GM18870 (cell line): Measurements from ENCODE around the gene RNF13.
"Not testable (repeated sequence)": the region's sequence is repeated elsewhere in the genome, so short reads cannot be mapped to it uniquely, and the experiment has no call there.

Source experiments
- ATAC-seq: cut with Tn5 transposase; IDR thresholded peaks from one replicate; pipeline ENCODE4 v1.9.1; 2021; ENCODE audit warnings: moderate library complexity; ENCODE audit not compliant: unreplicated experiment

Gene RNF13

GRCh38 chr3:149949181-149949580 lies 136.2 kb downstream of the RNF13 start:
- no peak for ATAC-seq

- ATAC-seq: no peak
Observed at GRCh38 chr3:149954812-149955211, 141.8 kb downstream of the RNF13 start.

DNA sequence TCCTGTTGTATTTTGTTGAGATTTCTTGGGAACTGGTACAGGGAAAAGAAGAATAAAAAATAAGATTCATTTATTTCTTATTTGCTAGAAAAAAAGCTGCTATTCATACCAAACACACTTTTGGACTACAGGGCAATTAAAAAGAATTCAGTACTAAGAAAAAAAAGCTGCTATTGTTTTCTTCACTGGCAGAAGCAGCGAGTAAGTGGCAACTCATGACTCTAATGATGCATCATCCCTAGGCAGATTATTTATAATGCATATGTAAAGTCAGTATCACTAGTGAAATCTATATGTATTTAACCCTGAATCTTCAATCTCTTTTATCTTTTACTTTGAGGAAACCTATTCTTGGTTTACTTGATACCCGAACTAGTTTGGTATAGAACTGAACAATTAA lies 142.4 kb downstream of the RNF13 start:
- no peak for ATAC-seq

DNA sequence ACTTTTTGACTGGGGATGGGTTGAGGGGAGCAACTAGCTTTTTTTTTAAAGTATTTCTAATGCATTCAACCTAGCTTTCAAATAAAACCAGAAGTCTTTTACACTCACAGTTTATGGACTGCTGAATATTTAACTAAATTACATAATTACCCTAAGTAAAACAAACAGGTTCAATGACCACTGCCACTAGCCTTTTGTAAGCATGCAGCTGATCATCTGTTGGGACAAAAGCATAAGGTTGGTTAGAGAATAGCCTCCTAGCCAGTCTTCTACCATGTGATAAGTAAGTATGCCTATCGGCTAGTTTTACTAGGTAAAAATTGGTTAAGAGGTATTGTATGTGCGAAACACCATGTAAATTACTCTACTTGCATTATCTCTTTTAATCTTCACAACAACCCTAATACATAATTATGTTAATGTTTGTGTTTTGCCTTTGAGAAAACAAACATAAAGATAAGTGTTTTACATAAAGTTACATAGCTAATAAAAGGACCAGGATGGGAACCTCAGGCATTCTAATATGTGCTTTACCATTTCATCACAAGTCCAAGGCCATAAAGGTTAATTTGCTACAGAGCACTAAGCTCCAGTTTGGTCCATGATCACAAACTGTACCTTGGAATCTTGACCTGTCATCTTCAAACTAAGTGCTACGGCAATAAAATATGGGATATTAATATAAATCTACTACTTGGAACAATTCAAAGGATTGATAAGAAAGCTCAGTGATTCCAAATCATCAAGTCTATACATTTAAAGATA lies 144.5 kb downstream of the RNF13 start:
- ATAC-seq: no peak

- no peak for ATAC-seq
Observed at GRCh38 chr3:149958171-149958796, 145.3 kb downstream of the RNF13 start.

GRCh38 chr3:149959443-149959842 lies 146.4 kb downstream of the RNF13 start:
- ATAC-seq: no peak

DNA sequence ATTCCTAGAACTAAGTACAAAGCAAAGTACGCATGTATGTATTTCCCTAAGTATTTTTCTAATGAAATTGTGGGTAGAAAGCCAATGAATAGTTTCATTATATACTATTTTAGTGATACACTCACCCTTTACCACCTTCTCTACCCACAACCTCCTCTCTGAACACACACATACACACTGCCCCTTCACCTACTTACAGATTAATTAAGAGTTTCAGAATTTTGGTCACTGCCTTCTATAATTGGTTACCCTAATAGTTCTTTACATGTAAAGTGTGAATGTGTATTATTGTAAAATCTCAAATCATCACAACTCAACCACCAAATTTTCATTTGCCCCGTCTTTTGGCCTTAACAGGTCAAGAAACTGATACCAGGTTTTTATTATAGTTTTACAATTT lies 150.5 kb downstream of the RNF13 start:
- ATAC-seq: no peak

DNA sequence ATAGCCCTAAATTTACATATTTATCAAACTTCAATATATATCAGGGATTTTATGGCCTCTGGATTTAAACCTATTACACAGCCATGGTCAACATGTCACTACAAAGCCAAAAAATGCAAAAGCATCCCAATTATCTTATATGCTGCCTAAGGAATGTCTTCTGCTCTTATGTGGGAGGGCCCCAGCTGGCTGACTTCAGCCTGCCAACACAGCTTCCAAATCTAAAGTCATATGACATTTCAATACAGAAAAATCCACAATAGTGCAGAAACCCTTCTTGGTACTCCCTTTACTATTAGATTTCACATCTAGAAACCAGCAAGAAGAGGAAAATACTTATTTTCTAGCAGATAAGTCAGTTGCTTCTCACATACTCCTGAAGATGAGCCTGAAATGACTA lies 151.3 kb downstream of the RNF13 start:
- no peak for ATAC-seq

DNA sequence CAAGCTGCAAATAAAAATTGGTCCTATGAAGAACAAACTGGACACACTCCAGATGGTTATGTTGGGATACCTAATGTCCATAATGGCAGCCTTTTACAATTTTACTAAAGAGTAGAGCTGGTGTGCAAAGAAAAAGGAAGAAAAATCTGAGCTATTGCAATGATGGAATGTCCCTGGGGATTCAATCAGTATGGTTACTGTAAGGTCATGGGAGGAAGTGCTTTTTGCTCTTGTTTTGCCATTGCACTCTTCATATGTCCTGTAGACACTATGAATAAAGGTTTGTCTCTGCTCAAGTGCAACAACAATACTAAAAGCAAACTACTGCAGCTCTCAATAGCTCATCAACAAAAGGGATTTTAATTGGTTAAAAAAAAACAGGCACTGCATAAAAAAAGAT lies 152.3 kb downstream of the RNF13 start:
- no peak for ATAC-seq

DNA sequence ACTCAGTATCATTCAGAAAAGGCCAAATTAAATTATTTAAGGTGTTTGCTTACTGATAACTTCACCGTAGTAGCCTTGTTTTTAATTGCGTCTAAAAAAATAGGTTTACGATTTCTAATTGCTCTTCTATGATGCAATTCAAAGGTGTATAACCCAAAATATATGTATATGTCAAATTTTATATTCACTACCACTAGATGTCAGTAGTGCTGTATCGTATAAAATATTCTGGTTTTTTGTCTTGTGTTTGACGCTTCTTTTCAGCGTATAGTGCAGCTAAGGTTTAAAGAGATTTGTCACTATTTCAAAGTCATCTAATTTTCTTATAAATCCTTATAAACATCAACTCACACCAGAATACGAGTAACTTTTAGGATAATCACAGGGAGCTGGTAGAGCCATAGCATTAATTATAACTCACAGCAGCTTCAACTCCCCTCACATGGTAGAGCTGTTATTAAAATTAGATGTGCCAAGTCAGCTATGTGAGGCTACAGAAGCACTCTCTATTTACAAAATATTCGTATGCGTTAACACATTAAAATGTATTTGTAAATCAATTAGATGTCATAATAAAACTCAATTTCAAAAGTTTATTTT lies 154.2 kb downstream of the RNF13 start:
- ATAC-seq: no peak

DNA sequence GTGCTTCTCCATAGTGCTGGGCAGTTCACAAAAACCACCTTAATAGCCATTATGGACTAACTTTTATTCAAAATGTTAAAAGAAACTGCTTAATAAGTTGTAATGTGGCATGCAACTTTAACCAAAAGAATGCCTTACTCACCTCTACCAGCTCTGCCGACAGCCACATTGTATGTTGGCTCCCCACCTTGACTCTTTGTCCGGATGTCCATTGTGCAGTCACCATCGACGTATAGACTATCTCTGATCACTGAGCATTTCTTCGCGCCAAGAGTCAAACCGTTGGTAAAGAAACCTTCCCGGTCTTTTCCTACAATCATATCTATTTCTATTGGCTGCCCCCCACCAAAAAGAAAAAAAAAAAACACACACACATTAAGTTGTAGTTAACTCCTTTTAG lies 155.2 kb downstream of the RNF13 start:
- no peak for ATAC-seq

- ATAC-seq: no peak
Observed at GRCh38 chr3:149969110-149969939, 156.3 kb downstream of the RNF13 start.

DNA sequence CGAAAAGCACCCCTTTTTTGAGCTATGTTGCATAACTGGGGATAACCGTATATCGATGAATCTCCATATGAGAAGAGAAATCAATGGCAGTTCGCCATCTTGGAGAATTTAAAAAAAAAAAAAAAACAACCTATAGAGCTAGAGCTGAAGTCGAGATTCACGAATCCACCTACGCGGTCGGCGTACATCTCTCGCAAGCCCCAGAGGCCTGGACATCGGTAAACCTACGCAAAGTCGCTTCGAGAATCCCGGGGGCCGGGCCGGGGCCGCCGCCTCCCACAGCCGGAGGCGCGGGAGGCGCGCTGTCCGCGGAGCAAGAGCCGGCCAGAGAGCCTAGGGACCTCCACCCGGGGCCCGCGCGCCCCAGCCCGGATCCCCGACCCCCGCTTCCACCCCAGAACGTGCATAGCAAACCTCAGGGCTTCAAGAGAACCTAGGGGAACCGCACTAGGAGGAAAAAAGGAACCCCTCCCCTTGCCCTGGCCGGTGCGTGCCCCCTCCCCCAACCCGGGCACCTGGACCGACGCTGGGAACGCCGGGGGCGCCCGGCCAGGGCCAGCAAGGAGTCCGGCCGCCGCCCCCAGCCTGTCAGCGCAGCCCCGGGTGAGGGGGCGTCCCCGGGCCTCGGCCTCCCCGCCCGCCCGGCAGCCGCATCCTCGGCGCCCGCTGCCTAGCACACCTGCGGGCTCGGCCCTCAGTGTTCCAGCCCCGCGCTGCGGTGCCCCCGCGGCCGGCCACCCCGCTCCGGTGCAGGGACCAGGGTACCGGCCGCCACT lies 157.1 kb downstream of the RNF13 start:
- ATAC-seq: peak; percentile 50

DNA sequence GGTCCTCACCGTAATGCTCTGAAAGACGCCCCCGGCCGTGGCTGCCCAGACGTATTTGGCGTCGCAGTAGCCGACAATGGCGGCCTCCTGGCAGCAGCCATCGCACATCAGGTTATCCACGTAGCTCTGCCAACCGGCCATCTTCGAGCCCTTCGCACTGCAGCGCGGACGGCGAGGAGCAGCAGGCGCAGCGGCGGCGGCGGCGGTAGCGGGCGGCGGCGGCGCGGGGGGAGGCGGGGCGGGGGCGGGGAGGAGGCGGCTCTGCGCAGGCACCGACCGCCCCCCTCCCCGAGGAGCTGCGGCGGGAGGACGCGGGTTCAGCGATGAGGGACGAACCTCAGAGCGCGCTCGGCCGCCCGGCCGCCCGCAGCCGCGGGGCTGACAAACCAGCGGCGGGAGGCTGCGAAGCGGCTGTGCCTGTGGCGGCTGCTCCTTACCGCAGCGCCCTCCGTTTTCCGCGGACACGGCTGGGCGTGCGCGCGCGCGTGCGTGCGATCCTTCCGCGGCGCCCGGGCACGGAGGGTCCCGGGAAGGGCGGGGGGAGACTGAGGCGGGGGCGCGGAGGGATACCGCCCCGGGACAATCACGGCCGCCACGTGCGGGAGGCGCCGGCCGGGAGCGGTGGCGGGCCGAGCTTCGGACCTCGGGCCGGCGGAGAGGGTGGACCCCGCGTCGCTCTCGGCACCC lies 157.8 kb downstream of the RNF13 start, which contains the start of gene PFN2:
Gene PFN2 (minus strand): TSS at position 180 of the 687 bp plus-strand sequence. CDS start 39 bp downstream, at position 141.
- no peak for ATAC-seq

- ATAC-seq: no peak
Observed at GRCh38 chr3:149971403-149972075, 158.5 kb downstream of the RNF13 start.

DNA sequence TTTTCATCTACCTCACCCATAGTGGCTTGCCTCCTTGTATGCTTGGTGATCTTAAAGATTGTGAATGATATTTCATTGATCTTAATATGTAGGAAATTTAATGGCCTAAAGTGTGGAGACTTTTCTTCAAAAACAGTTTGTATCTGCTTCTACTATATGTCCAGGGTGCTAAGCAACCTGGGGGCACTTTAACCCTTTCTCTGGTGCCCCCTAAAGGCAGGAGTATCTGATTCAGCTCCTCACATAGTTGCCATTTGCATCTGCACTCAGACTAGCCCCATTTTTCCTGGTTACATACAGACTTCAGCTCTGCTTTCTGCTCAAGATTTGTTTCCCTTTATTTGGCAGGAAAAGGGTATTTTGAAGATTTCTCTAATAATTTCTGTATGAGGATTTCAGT lies 162.9 kb downstream of the RNF13 start:
- ATAC-seq: no peak

- no peak for ATAC-seq
Observed at GRCh38 chr3:149977386-149977785, 164.4 kb downstream of the RNF13 start.

- not testable (repeated sequence) for ATAC-seq
Observed at GRCh38 chr3:149981979-149982378, 169.0 kb downstream of the RNF13 start.

DNA sequence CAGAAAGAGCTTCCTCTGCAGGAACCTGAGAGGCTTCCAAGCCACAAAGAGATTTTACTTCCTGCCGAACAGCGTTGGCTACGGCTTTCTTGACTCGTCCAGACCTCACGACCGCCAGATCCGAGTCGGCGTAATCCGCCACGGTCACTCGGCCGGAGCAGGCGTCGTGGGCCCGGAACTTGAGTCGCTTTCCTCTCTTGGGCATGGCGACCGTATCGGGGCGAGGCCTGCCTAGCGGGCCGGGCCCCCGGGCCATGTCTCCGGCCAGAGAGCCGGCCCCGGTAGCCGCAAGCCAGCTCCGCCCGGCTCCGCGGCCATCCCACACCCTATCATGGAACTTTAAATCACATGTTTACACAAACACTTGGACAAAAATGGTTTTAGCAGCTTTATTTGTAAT lies 170.0 kb downstream of the RNF13 start:
- ATAC-seq: not testable (repeated sequence)
